ENCODE results near the gene CDC73.
A peak's percentile ranks its signal among the peaks of the same experiment; 100 is the strongest.

CDC73 gene

GRCh38 chr1:193210996-193211395 lies 89.2 kb downstream of the CDC73 start:
- no peak for TF ChIP-seq CTCF (IDR thresholded peaks at IDR 0.05; ENCODE audit: control extremely low read depth, extremely low read depth, low read depth, missing control alignments)
- DNase-seq (ENCODE audit: extremely low spot score): no peak
- POLR2A ChIA-PET: no interaction called here
- CTCF ChIA-PET: no interaction called here

GRCh38 chr1:193211539-193211938 lies 89.7 kb downstream of the CDC73 start:
- no peak for TF ChIP-seq CTCF (IDR thresholded peaks at IDR 0.05; ENCODE audit: control extremely low read depth, extremely low read depth, low read depth, missing control alignments)
- ChIA-PET CTCF (no interaction called here), POLR2A (no interaction called here)
- peak; percentile 9 for DNase-seq (ENCODE audit: extremely low spot score)

- DNase-seq (ENCODE audit: extremely low spot score): no peak
- CTCF ChIA-PET: no interaction called here
- no peak for TF ChIP-seq CTCF (IDR thresholded peaks at IDR 0.05; ENCODE audit: control extremely low read depth, extremely low read depth, low read depth, missing control alignments)
- POLR2A ChIA-PET: no interaction called here
These were observed 90.8 kb downstream of the CDC73 start for GRCh38 chr1:193212637-193213036.

- ChIA-PET POLR2A (no interaction called here), CTCF (interaction anchor here (0.9 kb wide), 1 partner anchor 30 kb away, joined by 3 read pairs; no protein-coding TSS in a partner anchor)
- no peak for TF ChIP-seq CTCF (IDR thresholded peaks at IDR 0.05; ENCODE audit: control extremely low read depth, extremely low read depth, low read depth, missing control alignments)
- DNase-seq (ENCODE audit: extremely low spot score): no peak
These were observed 92.2 kb downstream of the CDC73 start for GRCh38 chr1:193213998-193214397.

- no peak for TF ChIP-seq CTCF (IDR thresholded peaks at IDR 0.05; ENCODE audit: control extremely low read depth, extremely low read depth, low read depth, missing control alignments)
- CTCF ChIA-PET: interaction anchor here (1.3 to 1.5 kb wide), 2 partner anchors 12 to 22 kb away, joined by 4 read pairs; no protein-coding TSS in a partner anchor
These were observed 95.1 kb downstream of the CDC73 start for GRCh38 chr1:193216920-193217319.

GRCh38 chr1:193219391-193219790 lies 97.6 kb downstream of the CDC73 start:
- DNase-seq (ENCODE audit: extremely low spot score): no peak
- TF ChIP-seq CTCF (IDR thresholded peaks at IDR 0.05; ENCODE audit: control extremely low read depth, extremely low read depth, low read depth, missing control alignments): no peak
- ChIA-PET POLR2A (no interaction called here), CTCF (interaction anchor here (1.0 kb wide), 1 partner anchor 29 kb away, joined by 3 read pairs; no protein-coding TSS in a partner anchor)

More at GRCh38 chr1:193216920-193217319, 95.1 kb downstream of the CDC73 start:
- DNase-seq (ENCODE audit: extremely low spot score): no peak
- POLR2A ChIA-PET: no interaction called here

- no peak for DNase-seq (ENCODE audit: extremely low spot score)
- POLR2A ChIA-PET: no interaction called here
- CTCF ChIA-PET: no interaction called here
- no peak for TF ChIP-seq CTCF (IDR thresholded peaks at IDR 0.05; ENCODE audit: control extremely low read depth, extremely low read depth, low read depth, missing control alignments)
These were observed 99.8 kb downstream of the CDC73 start for GRCh38 chr1:193221651-193222050.

Measured in GM10248 (cell line).